Neuronal stem cell (in vitro differentiated cells): ENCODE results near the gene BCR.

Experiments
- DNase-seq: peaks from one replicate; pipeline ENCODE4 v3.0.0-alpha.2; 2013; ENCODE audit warnings: low spot score
- H2AFZ ChIP-seq: one replicate; pipeline ENCODE4 v1.6.1; 2013; ENCODE audit warnings: mild to moderate bottlenecking, low read length, inconsistent platforms
- H2AK5ac ChIP-seq: 2 replicates; pipeline ENCODE4 v1.6.1; 2013; ENCODE audit warnings: low read depth, mild to moderate bottlenecking, inconsistent platforms, low read length, moderate library complexity, mixed read lengths
- H2BK120ac ChIP-seq: 2 replicates; pipeline ENCODE4 v1.6.1; 2013; ENCODE audit warnings: low read depth, mild to moderate bottlenecking, inconsistent platforms, low read length, moderate library complexity, mixed read lengths
- H2BK12ac ChIP-seq: one replicate; pipeline ENCODE4 v1.6.1; 2013; ENCODE audit warnings: low read length, inconsistent platforms
- H2BK15ac ChIP-seq: 2 replicates; pipeline ENCODE4 v1.6.1; 2013; ENCODE audit warnings: mild to moderate bottlenecking, low read length, inconsistent platforms, mixed read lengths
- H2BK5ac ChIP-seq: one replicate; pipeline ENCODE4 v1.6.1; 2013; ENCODE audit warnings: inconsistent platforms, mild to moderate bottlenecking, low read length, moderate library complexity
- H3K14ac ChIP-seq: one replicate; pipeline ENCODE4 v1.6.1; 2013; ENCODE audit warnings: low read length, inconsistent platforms
- H3K18ac ChIP-seq: 2 replicates; pipeline ENCODE4 v1.6.1; 2013; ENCODE audit warnings: low read length, inconsistent platforms
- H3K23ac ChIP-seq: 2 replicates; pipeline ENCODE4 v1.6.1; 2013; ENCODE audit warnings: low read depth, mild to moderate bottlenecking, mixed read lengths, low read length, inconsistent platforms; ENCODE audit not compliant: poor library complexity
- H3K27ac ChIP-seq: replicated peaks from 3 replicates; pipeline ENCODE4 v1.5.1; 2013; ENCODE audit warnings: low read length, inconsistent platforms
- H3K27me3 ChIP-seq, 3 experiments: 2 replicates each; pipeline ENCODE4 v1.6.1; 2013; ENCODE audit warnings: low read length in 3 of 3, mild to moderate bottlenecking in 2 of 3, inconsistent platforms in 1 of 3, low read depth in 1 of 3, mixed read lengths in 1 of 3, moderate library complexity in 1 of 3; ENCODE audit not compliant: control insufficient read depth in 3 of 3, insufficient read depth in 3 of 3
- H3K36me3 ChIP-seq, 2 donors: replicated peaks in 1 of 2; 2 replicates each; pipeline ENCODE4 v1.6.1; 2013; ENCODE audit warnings: low read length in 2 of 2; ENCODE audit not compliant: control insufficient read depth in 2 of 2, insufficient read depth in 2 of 2
- H3K4ac ChIP-seq: 2 replicates; pipeline ENCODE4 v1.6.1; 2013; ENCODE audit warnings: inconsistent platforms, mild to moderate bottlenecking, low read length, moderate library complexity
- H3K4me1 ChIP-seq, 2 donors: 1 replicate in 1 of 2; 2 replicates in 1 of 2; pipeline ENCODE4 v1.6.1; 2013; ENCODE audit warnings: low read length in 2 of 2, low read depth in 1 of 2; ENCODE audit not compliant: control insufficient read depth in 2 of 2, insufficient read depth in 1 of 2
- H3K4me2 ChIP-seq: one replicate; pipeline ENCODE4 v1.6.1; 2013; ENCODE audit warnings: mild to moderate bottlenecking, low read length, inconsistent platforms; ENCODE audit not compliant: insufficient read depth, poor library complexity, severe bottlenecking
- H3K4me3 ChIP-seq, 2 donors: 2 replicates each; pipeline ENCODE4 v1.5.1; 2013; ENCODE audit warnings: low read length in 2 of 2, mild to moderate bottlenecking in 2 of 2, inconsistent platforms in 1 of 2, moderate library complexity in 1 of 2
- H3K79me1 ChIP-seq: one replicate; pipeline ENCODE4 v1.6.1; 2013; ENCODE audit warnings: low read depth, mild to moderate bottlenecking, inconsistent platforms, low read length, moderate library complexity
- H3K9ac ChIP-seq: one replicate; pipeline ENCODE4 v1.6.1; 2013; ENCODE audit warnings: mild to moderate bottlenecking, low read depth, low read length, inconsistent platforms; ENCODE audit not compliant: poor library complexity
- H3K9me3 ChIP-seq, 2 donors: replicated peaks in 1 of 2; 2 replicates each; pipeline versions ENCODE3 to v1.6.1; 2013; ENCODE audit warnings: low read length in 2 of 2, mild to moderate bottlenecking in 2 of 2, inconsistent platforms in 1 of 2, low read depth in 1 of 2, mixed read lengths in 1 of 2, moderate library complexity in 1 of 2; ENCODE audit not compliant: control insufficient read depth in 2 of 2, insufficient read depth in 1 of 2
- H4K8ac ChIP-seq: one replicate; pipeline ENCODE4 v1.6.1; 2013; ENCODE audit warnings: low read depth, mild to moderate bottlenecking, inconsistent platforms, low read length, moderate library complexity
- H4K91ac ChIP-seq: one replicate; pipeline ENCODE4 v1.6.1; 2013; ENCODE audit warnings: low read length, low read depth, mild to moderate bottlenecking, inconsistent platforms; ENCODE audit not compliant: poor library complexity
- WGBS, 2 donors: extraction: QIAGEN DNeasy Blood & Tissue Kit; methylation state at CpG; one replicate each; pipeline ENCODE4 v1.1.7; 2013; ENCODE audit warnings: missing lambda C conversion rate in 2 of 2, mixed read lengths in 1 of 2; ENCODE audit not compliant: insufficient read length in 2 of 2, insufficient replicate concordance in 1 of 2; ENCODE audit errors: extremely low coverage in 2 of 2; 5-methylcytosine and 5-hydroxymethylcytosine counted together

The BCR gene

GRCh38 chr22:23293720-23294119 is 113.4 kb downstream of the BCR start:
- no peak overlapping the region for H2BK15ac ChIP-seq
- no peak overlapping the region for H3K4me2 ChIP-seq
- WGBS, 2 donors = no CpG with 5 or more reads among the region's 14 CpGs
- peaks cover 4% of the 10 kb centered on the region for H3K79me1 ChIP-seq
- H2BK5ac ChIP-seq = no peak overlapping the region
- no peak overlapping the region for H3K9ac ChIP-seq
- no peaks in the 10 kb centered on the region for H3K9me3 ChIP-seq
- no peak overlapping the region for H2BK120ac ChIP-seq
- H3K4me3 ChIP-seq = no peak overlapping the region
- no peak overlapping the region for H2AK5ac ChIP-seq
- H3K4ac ChIP-seq = no peak overlapping the region
- peaks cover 39 to 96% of the 10 kb centered on the region in 2 donors for H3K36me3 ChIP-seq
- no peak overlapping the region for H2AFZ ChIP-seq
- H4K91ac ChIP-seq = no peak overlapping the region
- H2BK12ac ChIP-seq = no peak overlapping the region
- no peak overlapping the region for H3K18ac ChIP-seq
- no peak for DNase-seq
- no peaks in the 10 kb centered on the region for H3K27me3 ChIP-seq
- no peak overlapping the region for H3K23ac ChIP-seq
- no peak overlapping the region for H3K14ac ChIP-seq
- H4K8ac ChIP-seq = no peak overlapping the region
- no peak overlapping the region for H3K27ac ChIP-seq
- H3K4me1 ChIP-seq = peaks cover 0 to 3% of the 10 kb centered on the region in 2 donors

- no peak overlapping the region for H3K4me2 ChIP-seq
- H2BK120ac ChIP-seq = no peak overlapping the region
- no peak overlapping the region for H2BK12ac ChIP-seq
- no peaks in the 10 kb centered on the region for H3K9me3 ChIP-seq
- H2AFZ ChIP-seq = no peak overlapping the region
- H4K8ac ChIP-seq = no peak overlapping the region
- H3K27ac ChIP-seq = no peak overlapping the region
- H3K4ac ChIP-seq = no peak overlapping the region
- no peaks in the 10 kb centered on the region for H3K27me3 ChIP-seq
- peaks cover 5% of the 10 kb centered on the region for H3K79me1 ChIP-seq
- H3K23ac ChIP-seq = no peak overlapping the region
- H2BK15ac ChIP-seq = no peak overlapping the region
- no peak overlapping the region for H2AK5ac ChIP-seq
- no peak overlapping the region for H3K18ac ChIP-seq
- peaks cover 37 to 94% of the 10 kb centered on the region in 2 donors for H3K36me3 ChIP-seq
- no peak for DNase-seq
- H2BK5ac ChIP-seq = no peak overlapping the region
- no peak overlapping the region for H3K14ac ChIP-seq
- H3K9ac ChIP-seq = no peak overlapping the region
- H4K91ac ChIP-seq = no peak overlapping the region
- WGBS, 2 donors = no CpG with 5 or more reads among the region's 11 CpGs
- peaks cover 0 to 3% of the 10 kb centered on the region in 2 donors for H3K4me1 ChIP-seq
- H3K4me3 ChIP-seq = no peak overlapping the region
Measured at GRCh38 chr22:23294221-23294620, 113.9 kb downstream of the BCR start.

- Histone ChIP-seq H3K4me1 (no peaks in the 10 kb centered on the region), H3K4me2 (no peak overlapping the region), H4K91ac (no peak overlapping the region), H3K14ac (no peak overlapping the region), H2BK15ac (no peak overlapping the region), H3K36me3 (peaks cover 24 to 80% of the 10 kb centered on the region in 2 donors), H3K4ac (no peak overlapping the region), H3K18ac (no peak overlapping the region), H2AK5ac (no peak overlapping the region), H3K27ac (no peak overlapping the region), H2BK5ac (no peak overlapping the region), H2BK12ac (no peak overlapping the region), H4K8ac (no peak overlapping the region), H3K9me3 (no peaks in the 10 kb centered on the region), H3K79me1 (peaks cover 2% of the 10 kb centered on the region), H2AFZ (no peak overlapping the region), H3K9ac (no peak overlapping the region), H3K4me3 (no peak overlapping the region), H3K23ac (no peak overlapping the region), H3K27me3 (no peaks in the 10 kb centered on the region), H2BK120ac (no peak overlapping the region)
- no CpG with 5 or more reads among the region's 6 CpGs for WGBS, 2 donors
- DNase-seq = no peak
Measured at GRCh38 chr22:23300476-23300875, 120.2 kb downstream of the BCR start.

GRCh38 chr22:23301591-23301990 is 121.3 kb downstream of the BCR start:
- Histone ChIP-seq H3K18ac (no peak overlapping the region), H3K4ac (no peak overlapping the region), H2BK5ac (no peak overlapping the region), H3K9me3 (no peaks in the 10 kb centered on the region), H3K4me3 (no peak overlapping the region), H3K79me1 (peaks cover 2% of the 10 kb centered on the region), H2BK15ac (no peak overlapping the region), H2BK12ac (no peak overlapping the region), H3K36me3 (peaks cover 24 to 79% of the 10 kb centered on the region in 2 donors), H3K23ac (no peak overlapping the region), H3K27ac (no peak overlapping the region), H4K8ac (no peak overlapping the region), H2AK5ac (no peak overlapping the region), H3K4me2 (no peak overlapping the region), H3K4me1 (no peaks in the 10 kb centered on the region), H2AFZ (no peak overlapping the region), H3K14ac (no peak overlapping the region), H3K27me3 (no peaks in the 10 kb centered on the region), H3K9ac (no peak overlapping the region), H2BK120ac (no peak overlapping the region), H4K91ac (no peak overlapping the region)
- no CpG with 5 or more reads among the region's 7 CpGs for WGBS, 2 donors
- DNase-seq = no peak
